Putamen (tissue), 1 donor: ENCODE results near the gene ZNF215.
"Not testable (repeated sequence)": the region's sequence is repeated elsewhere in the genome, so short reads cannot be mapped to it uniquely, and the experiment has no call there.

Source experiments
- DNase-seq: peaks from one replicate; pipeline ENCODE4 v3.0.0-alpha.2; 2016; ENCODE audit warnings: low spot score

ZNF215 gene

GRCh38 chr11:6941970-6942369, 15.7 kb downstream of the ZNF215 start:
- no peak for DNase-seq

DNA sequence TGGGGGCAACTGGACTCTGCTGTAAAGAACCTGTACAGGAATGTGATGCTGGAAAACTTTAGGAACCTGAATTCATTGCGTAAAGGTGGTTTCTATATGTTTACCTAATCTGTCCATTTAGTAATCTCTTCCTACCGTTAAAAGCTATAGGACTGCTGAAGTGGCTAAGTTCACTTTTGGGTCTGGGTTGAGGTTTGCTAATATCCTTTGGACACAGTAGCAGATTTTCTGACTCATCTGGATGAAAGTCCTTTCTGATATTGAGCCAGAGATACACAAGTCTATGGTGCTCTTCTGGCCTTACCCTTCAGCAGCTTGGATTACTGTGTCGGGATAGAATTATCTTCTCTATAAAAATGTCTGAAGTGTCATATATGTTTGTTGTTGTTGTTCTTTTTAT, 16.9 kb downstream of the ZNF215 start:
- no peak for DNase-seq

- not testable (repeated sequence) for DNase-seq
These were observed 28.0 kb downstream of the ZNF215 start for GRCh38 chr11:6954248-6954647.

GRCh38 chr11:6962141-6962540, 35.9 kb downstream of the ZNF215 start:
- DNase-seq, result no peak

DNA sequence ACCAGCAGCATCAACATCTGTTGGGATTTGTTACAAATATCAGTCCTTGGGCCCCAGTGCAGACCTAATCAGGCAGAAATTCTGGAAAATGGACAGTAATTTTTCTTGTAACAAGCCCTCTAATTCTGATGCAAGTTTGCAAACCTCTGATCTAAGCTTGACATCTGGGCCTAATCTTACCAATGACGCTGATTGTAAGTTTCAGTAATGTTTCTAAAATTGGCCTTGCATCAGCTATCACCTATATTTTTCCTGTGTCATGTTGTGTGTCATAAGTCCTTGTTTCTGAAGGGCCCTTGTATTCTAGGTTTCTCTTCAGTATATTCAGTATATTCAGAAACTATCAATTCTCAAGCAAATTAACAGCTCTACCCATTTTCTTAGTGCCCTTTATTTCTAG, 36.4 kb downstream of the ZNF215 start:
- DNase-seq, result no peak

DNA sequence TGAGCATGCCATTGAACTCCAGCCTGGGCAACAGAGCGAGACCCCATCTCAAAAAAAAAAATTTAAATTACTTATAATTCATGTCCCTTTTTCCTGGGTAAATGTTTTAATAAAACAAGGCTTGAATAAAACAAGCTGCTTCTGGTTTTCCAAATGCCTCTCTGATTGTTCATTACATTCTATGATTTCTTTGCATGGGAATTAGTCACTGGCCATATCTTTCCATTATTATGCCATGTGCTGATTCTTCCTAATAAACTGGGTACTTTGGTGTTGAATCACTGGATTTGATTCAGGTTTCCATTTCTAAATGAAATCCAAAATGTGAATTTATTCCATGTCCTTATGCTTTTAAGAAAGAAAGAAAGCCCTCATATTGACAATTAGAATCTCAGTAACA, 42.6 kb downstream of the ZNF215 start:
- no peak for DNase-seq

DNA sequence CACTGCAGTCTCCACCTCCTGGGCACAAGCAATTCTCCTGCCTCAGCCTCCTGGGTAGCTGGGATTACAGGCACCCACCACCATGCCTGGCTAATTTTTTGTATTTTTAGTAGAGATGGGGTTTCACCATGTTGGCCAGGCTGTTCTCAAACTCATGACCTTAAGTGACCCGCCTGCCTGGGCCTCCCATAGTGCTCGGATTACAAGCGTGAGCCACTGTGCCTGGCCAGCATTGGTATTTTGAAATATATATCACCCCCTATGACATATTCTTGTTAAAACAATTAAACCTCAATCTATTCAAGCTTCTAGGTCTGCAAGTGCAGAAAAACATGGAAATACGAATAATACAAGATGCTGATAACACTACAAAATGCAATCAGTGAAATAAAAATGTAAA, 43.6 kb downstream of the ZNF215 start:
- DNase-seq, result not testable (repeated sequence)

DNA sequence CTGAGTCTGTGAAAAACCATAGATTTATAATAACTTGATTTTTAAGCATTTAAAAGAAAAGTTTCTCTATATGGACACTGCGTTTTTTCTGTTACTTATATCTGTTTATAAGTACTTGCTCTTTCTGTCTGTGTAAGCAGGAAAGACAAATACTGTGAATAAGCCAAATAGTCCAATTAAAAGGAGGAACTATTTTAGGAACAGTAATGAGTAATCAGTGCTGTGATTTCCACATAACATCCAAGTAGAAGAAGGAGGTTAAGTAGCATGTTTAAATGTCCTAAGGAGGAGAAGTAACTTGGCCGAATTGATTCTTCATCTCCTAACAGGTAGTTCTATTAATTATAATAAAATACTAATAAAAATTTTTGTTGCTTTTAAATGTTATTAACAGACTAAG, 53.1 kb downstream of the ZNF215 start:
- DNase-seq, result no peak

- no peak for DNase-seq
These were observed 60.3 kb downstream of the ZNF215 start for GRCh38 chr11:6986487-6986886.

- no peak for DNase-seq
These were observed 62.3 kb downstream of the ZNF215 start for GRCh38 chr11:6988506-6988905.

DNA sequence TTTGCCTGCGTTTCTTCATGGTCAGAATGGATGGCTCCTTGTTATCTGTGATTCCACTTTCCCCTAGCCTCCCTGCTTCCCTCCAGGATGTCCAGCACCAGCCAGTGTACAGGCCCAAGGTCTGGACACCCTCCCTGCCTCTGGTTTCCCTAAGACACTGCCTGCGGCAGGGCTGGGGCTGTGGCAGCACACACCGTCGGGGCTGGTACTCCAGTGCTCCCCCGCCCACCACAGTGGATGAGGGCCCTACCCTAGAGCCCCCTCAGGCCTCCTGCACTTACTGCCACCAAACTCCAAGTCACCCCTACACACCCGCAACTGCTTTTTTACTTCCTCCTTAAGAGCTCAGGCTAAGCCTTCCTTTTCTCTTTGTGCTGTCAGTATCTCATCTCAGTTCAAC, 65.0 kb downstream of the ZNF215 start:
- no peak for DNase-seq

DNA sequence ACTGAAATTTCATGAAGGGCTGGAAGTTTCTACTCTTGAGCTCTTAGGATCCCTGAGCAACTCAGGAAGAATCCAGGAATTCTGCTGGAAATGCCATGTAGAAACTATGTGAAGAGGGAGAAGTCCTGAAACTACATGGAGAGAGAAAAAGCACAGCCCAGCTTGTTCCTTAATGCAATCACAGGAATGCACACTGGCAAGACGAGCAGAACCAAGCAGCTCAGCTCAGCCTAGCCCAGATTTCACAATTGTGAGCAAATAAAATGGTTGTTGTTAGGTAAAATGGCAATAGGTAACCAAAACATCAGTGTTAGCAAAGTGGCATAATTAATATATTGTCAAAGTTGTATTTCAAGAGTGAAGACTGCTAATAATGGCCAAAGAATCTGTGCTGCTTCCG, 65.8 kb downstream of the ZNF215 start:
- no peak for DNase-seq

- DNase-seq, result no peak
These were observed 66.5 kb downstream of the ZNF215 start for GRCh38 chr11:6992457-6993417.

DNA sequence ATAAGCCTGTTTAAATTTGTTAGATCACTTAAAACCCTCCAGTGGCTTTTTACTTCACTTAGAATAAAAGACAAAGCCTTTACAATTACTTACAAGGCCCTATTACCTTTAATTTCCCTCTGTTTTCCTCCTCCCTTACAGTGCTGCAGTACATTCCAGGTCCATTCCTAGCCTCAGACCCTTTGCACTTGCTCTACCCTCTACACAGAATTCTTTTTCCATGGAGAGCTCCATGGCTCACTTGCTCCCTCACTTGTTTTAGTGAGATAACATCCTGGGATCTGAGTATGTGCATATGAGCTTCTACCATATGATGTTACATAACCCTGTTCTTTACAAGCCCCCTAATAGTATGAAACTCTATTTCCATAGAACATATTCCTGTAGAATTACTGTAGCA, 69.5 kb downstream of the ZNF215 start:
- no peak for DNase-seq

GRCh38 chr11:7004482-7004881, 78.3 kb downstream of the ZNF215 start:
- DNase-seq, result no peak
